HG02973 (cell line): ENCODE results near the gene BMP2.
A peak's percentile ranks its signal among the peaks of the same experiment; 100 is the strongest.

Source experiments
- ATAC-seq: cut with Tn5 transposase; IDR thresholded peaks from one replicate; pipeline ENCODE4 v1.9.1; 2021; ENCODE audit warnings: moderate library complexity; ENCODE audit not compliant: unreplicated experiment

BMP2 gene

GRCh38 chr20:6828794-6829423, 61.4 kb downstream of the BMP2 start:
- ATAC-seq = peak; percentile 91

- ATAC-seq = no peak
Measured at GRCh38 chr20:6829510-6830116, 62.1 kb downstream of the BMP2 start.
